ENCODE data around the gene SLC9A9. TPM values are rescaled to one million over a fixed set of nuclear protein-coding genes. Genes with fewer than 3 reads are reported as not detected.

Gene SLC9A9
- polyA plus RNA-seq, 1 donor (not counting 4 experiments of a cell fraction or from before 2014, with no cell fraction given): 5.2 TPM

GRCh38 chr3:143302638-143303171, 545.6 kb downstream of the SLC9A9 start:
- no peak overlapping the region for H3K4me2 ChIP-seq (ENCODE audit: control insufficient read depth, extremely low read depth, insufficient read depth, low read depth, low read length)
- no peak for FAIRE-seq
- dilution Hi-C loops (cut with MboI; ENCODE audit: extremely low pct_ligation_motif_present, low sequenced_read_pairs): no loop called here
- no peak for DNase-seq (ENCODE audit: low read depth, low spot score)
- no peaks in the 10 kb centered on the region for H3K27me3 ChIP-seq (ENCODE audit: control insufficient read depth, extremely low read depth, insufficient read depth, low read length)
- H3K4me3 ChIP-seq (ENCODE audit: control insufficient read depth in 2 of 3, extremely low read depth in 1 of 3, insufficient read depth in 2 of 3, low read depth in 1 of 3, low read length in 3 of 3): no peak overlapping the region
- no peak overlapping the region for H3K9ac ChIP-seq (ENCODE audit: control insufficient read depth, extremely low read depth, insufficient read depth, low read length)
- H3K9me1 ChIP-seq (ENCODE audit: control insufficient read depth, extremely low read depth, insufficient read depth, low read length): no peaks in the 10 kb centered on the region
- TF ChIP-seq CTCF (optimal IDR thresholded peaks at IDR 0.05 in 1 of 3, IDR thresholded peaks at IDR 0.05 in 1 of 3, conservative IDR thresholded peaks at IDR 0.05 in 1 of 3; ENCODE audit: extremely low read depth in 1 of 3, insufficient read depth in 2 of 3, low read length in 3 of 3) (no peak), EZH2 (IDR thresholded peaks at IDR 0.05; ENCODE audit: low read length) (no peak)
- H2AFZ ChIP-seq (ENCODE audit: control insufficient read depth, low read length): no peak overlapping the region
- H3K27ac ChIP-seq (ENCODE audit: control insufficient read depth, insufficient read depth, low read length): no peak overlapping the region
- H4K20me1 ChIP-seq (ENCODE audit: control insufficient read depth, extremely low read depth, insufficient read depth, low read length): no peaks in the 10 kb centered on the region
- H3K36me3 ChIP-seq (ENCODE audit: control insufficient read depth in 2 of 2, extremely low read depth in 1 of 2, insufficient read depth in 2 of 2, low read length in 2 of 2): no peaks in the 10 kb centered on the region
- peaks cover 17% of the 10 kb centered on the region for H3K4me1 ChIP-seq (ENCODE audit: control insufficient read depth, extremely low read depth, insufficient read depth, low read length)
- H3K9me3 ChIP-seq (ENCODE audit: control insufficient read depth, low read depth, low read length): no peaks in the 10 kb centered on the region
- no peaks in the 10 kb centered on the region for H3K79me2 ChIP-seq (ENCODE audit: control insufficient read depth, insufficient read depth, low read length)

GRCh38 chr3:143301031-143301901, 547.0 kb downstream of the SLC9A9 start:
- H3K36me3 ChIP-seq (ENCODE audit: control insufficient read depth in 2 of 2, extremely low read depth in 1 of 2, insufficient read depth in 2 of 2, low read length in 2 of 2): no peaks in the 10 kb centered on the region
- H3K9me3 ChIP-seq (ENCODE audit: control insufficient read depth, low read depth, low read length): no peaks in the 10 kb centered on the region
- no peaks in the 10 kb centered on the region for H3K79me2 ChIP-seq (ENCODE audit: control insufficient read depth, insufficient read depth, low read length)
- H3K27ac ChIP-seq (ENCODE audit: control insufficient read depth, insufficient read depth, low read length): no peak overlapping the region
- H3K9me1 ChIP-seq (ENCODE audit: control insufficient read depth, extremely low read depth, insufficient read depth, low read length): no peaks in the 10 kb centered on the region
- H2AFZ ChIP-seq (ENCODE audit: control insufficient read depth, low read length): no peak overlapping the region
- H3K4me2 ChIP-seq (ENCODE audit: control insufficient read depth, extremely low read depth, insufficient read depth, low read depth, low read length): no peak overlapping the region
- peaks cover 12% of the 10 kb centered on the region for H3K4me1 ChIP-seq (ENCODE audit: control insufficient read depth, extremely low read depth, insufficient read depth, low read length)
- FAIRE-seq (no peak), DNase-seq (ENCODE audit: low read depth, low spot score) (no peak)
- no peaks in the 10 kb centered on the region for H4K20me1 ChIP-seq (ENCODE audit: control insufficient read depth, extremely low read depth, insufficient read depth, low read length)
- no peak for TF ChIP-seq EZH2 (IDR thresholded peaks at IDR 0.05; ENCODE audit: low read length)
- no peak for TF ChIP-seq CTCF (optimal IDR thresholded peaks at IDR 0.05 in 1 of 3, IDR thresholded peaks at IDR 0.05 in 1 of 3, conservative IDR thresholded peaks at IDR 0.05 in 1 of 3; ENCODE audit: extremely low read depth in 1 of 3, insufficient read depth in 2 of 3, low read length in 3 of 3)
- dilution Hi-C loops (cut with MboI; ENCODE audit: extremely low pct_ligation_motif_present, low sequenced_read_pairs): no loop called here
- H3K27me3 ChIP-seq (ENCODE audit: control insufficient read depth, extremely low read depth, insufficient read depth, low read length): no peaks in the 10 kb centered on the region
- no peak overlapping the region for H3K4me3 ChIP-seq (ENCODE audit: control insufficient read depth in 2 of 3, extremely low read depth in 1 of 3, insufficient read depth in 2 of 3, low read depth in 1 of 3, low read length in 3 of 3)
- H3K9ac ChIP-seq (ENCODE audit: control insufficient read depth, extremely low read depth, insufficient read depth, low read length): no peak overlapping the region

All from keratinocyte (primary cell).